HepG2 (cell line): Measurements from ENCODE around the gene VAMP2. TPM values are rescaled to one million over a fixed set of nuclear protein-coding genes. Genes with fewer than 3 reads are reported as not detected.

ENCODE experiments used
- ATF3 ChIP-seq: sonication (generic); formaldehyde crosslinking; IDR thresholded peaks from 2 replicates; pipeline ENCODE4 v1.4.0; 2020; ENCODE audit warnings: missing genetic modification reagents
- CEBPB ChIP-seq: IDR thresholded peaks from 2 replicates; pipeline ENCODE4 v1.6.1; 2011; ENCODE audit warnings: low read depth, low read length, improper control_type of control experiment, borderline replicate concordance
- DNMT1 ChIP-seq: sonication (generic); formaldehyde crosslinking; IDR thresholded peaks from 2 replicates; pipeline ENCODE4 v1.5.1; 2020; ENCODE audit warnings: mild to moderate bottlenecking, missing genetic modification reagents
- FOSL2 ChIP-seq: sonication (generic); formaldehyde crosslinking; IDR thresholded peaks from 2 replicates; pipeline ENCODE4 v1.4.0; 2020; ENCODE audit warnings: missing genetic modification reagents
- IRF2 ChIP-seq: IDR thresholded peaks from 2 replicates; pipeline ENCODE4 v1.6.1; 2018; ENCODE audit warnings: missing genetic modification reagents, missing compliant biosample characterization
- JUND ChIP-seq: sonication (generic); formaldehyde crosslinking; IDR thresholded peaks from 2 replicates; pipeline ENCODE4 v1.8.0; 2022; ENCODE audit warnings: mild to moderate bottlenecking, missing genetic modification reagents
- MED1 ChIP-seq: sonication (generic); formaldehyde crosslinking; IDR thresholded peaks from 2 replicates; pipeline ENCODE4 v1.4.0; 2020; ENCODE audit warnings: missing genetic modification reagents
- NR2F2 ChIP-seq: IDR thresholded peaks from 2 replicates; pipeline ENCODE4 v1.6.1; 2012; ENCODE audit warnings: low read depth, inconsistent platforms, borderline replicate concordance
- PHF5A ChIP-seq: IDR thresholded peaks from one replicate; pipeline ENCODE4 v1.6.1; 2018; ENCODE audit warnings: low read depth, missing genetic modification reagents; ENCODE audit not compliant: unreplicated experiment
- POLR2AphosphoS5 ChIP-seq: IDR thresholded peaks from 2 replicates; pipeline ENCODE4 v1.6.1; 2012; ENCODE audit warnings: low read depth, low read length
- REXO4 ChIP-seq: sonication (generic); formaldehyde crosslinking; IDR thresholded peaks from 2 replicates; pipeline ENCODE4 v1.8.0; 2022; ENCODE audit warnings: missing genetic modification reagents, mild to moderate bottlenecking, borderline replicate concordance
- RFX3 ChIP-seq: IDR thresholded peaks from 2 replicates; pipeline ENCODE4 v1.6.1; 2016; ENCODE audit warnings: missing biosample characterization, missing genetic modification reagents
- RFXAP ChIP-seq: sonication (generic); formaldehyde crosslinking; IDR thresholded peaks from 2 replicates; pipeline ENCODE4 v1.4.0; 2020; ENCODE audit warnings: missing genetic modification reagents, borderline replicate concordance
- SNAPC2 ChIP-seq: sonication (generic); formaldehyde crosslinking; IDR thresholded peaks from 2 replicates; pipeline ENCODE4 v1.8.1; 2022; ENCODE audit warnings: mild to moderate bottlenecking, missing genetic modification reagents
- STAT5B ChIP-seq: sonication (generic); formaldehyde crosslinking; IDR thresholded peaks from 2 replicates; pipeline ENCODE4 v1.4.0; 2020; ENCODE audit warnings: missing genetic modification reagents
- ZBTB10 ChIP-seq: sonication (generic); formaldehyde crosslinking; IDR thresholded peaks from 2 replicates; pipeline ENCODE4 v1.4.0; 2020; ENCODE audit warnings: missing genetic modification reagents, borderline replicate concordance
- ZBTB14 ChIP-seq: sonication (generic); formaldehyde crosslinking; IDR thresholded peaks from 2 replicates; pipeline ENCODE4 v1.4.0; 2020; ENCODE audit warnings: missing genetic modification reagents
- ZC3H13 ChIP-seq: sonication (generic); formaldehyde crosslinking; IDR thresholded peaks from 2 replicates; pipeline ENCODE4 v1.8.1; 2023; ENCODE audit warnings: mild to moderate bottlenecking, missing genetic modification reagents, moderate library complexity
- ZNF18 ChIP-seq: sonication (generic); formaldehyde crosslinking; IDR thresholded peaks from 2 replicates; pipeline ENCODE4 v1.8.0; 2022; ENCODE audit warnings: mild to moderate bottlenecking, missing genetic modification reagents; ENCODE audit not compliant: insufficient replicate concordance
- ZNF207 ChIP-seq: fragments of 450-650 bp; IDR thresholded peaks from 2 replicates; pipeline ENCODE4 v1.6.1; 2016; ENCODE audit warnings: antibody characterized with exemption, borderline replicate concordance
- ZNF282 ChIP-seq: fragments of 450-650 bp; IDR thresholded peaks from 2 replicates; pipeline ENCODE4 v1.6.1; 2018; ENCODE audit not compliant: partially characterized antibody
- ZNF30 ChIP-seq: sonication (generic); formaldehyde crosslinking; IDR thresholded peaks from 2 replicates; pipeline ENCODE4 v1.5.0; 2020; ENCODE audit warnings: mild to moderate bottlenecking, missing genetic modification reagents
- ZNF326 ChIP-seq: sonication (generic); formaldehyde crosslinking; IDR thresholded peaks from 2 replicates; pipeline ENCODE4 v1.4.0; 2020; ENCODE audit warnings: missing genetic modification reagents, borderline replicate concordance
- ZNF567 ChIP-seq: sonication (generic); formaldehyde crosslinking; IDR thresholded peaks from 2 replicates; pipeline ENCODE4 v1.8.1; 2023; ENCODE audit warnings: mild to moderate bottlenecking, missing genetic modification reagents, borderline replicate concordance
- ZNF672 ChIP-seq: sonication (generic); formaldehyde crosslinking; IDR thresholded peaks from 2 replicates; pipeline ENCODE4 v1.8.1; 2022; ENCODE audit warnings: missing genetic modification reagents
- ZNF713 ChIP-seq: sonication (generic); formaldehyde crosslinking; IDR thresholded peaks from 2 replicates; pipeline ENCODE4 v1.4.0; 2020; ENCODE audit warnings: mild to moderate bottlenecking, missing genetic modification reagents
- polyA plus RNA-seq, 8 experiments: library from polyadenylated mRNA; depleted of rRNA in 3 of 8; stranded (reverse) in 7 of 8; unstranded in 1 of 8; fragments of >200 nt; fragmentation: Illumina TruSeq in 4 of 8; extraction: Trizol in 4 of 8; gene quantifications; 2 replicates each; pipeline versions ENCODE4 v1.2.1 to v1.2.3, GENCODE V29; 2011 to 2016; ENCODE audit warnings: low read depth in 4 of 8, missing spikeins in 1 of 8, mixed read lengths in 1 of 8; ENCODE audit not compliant: insufficient read depth in 1 of 8
- total RNA-seq, 5 experiments: library from RNA; depleted of rRNA; stranded (reverse); fragments of >200 nt; fragmentation: Illumina TruSeq; extraction: Trizol; gene quantifications; 2 replicates each; pipeline ENCODE4 v1.2.3, GENCODE V29; 2016; ENCODE audit warnings: low read depth in 1 of 5

Gene VAMP2
- total and polyA plus RNA-seq, 2 of the 13 experiments (the other 11 are each of a cell fraction or from before 2014, with no cell fraction given), result 3.9 to 17.2 TPM

DNA sequence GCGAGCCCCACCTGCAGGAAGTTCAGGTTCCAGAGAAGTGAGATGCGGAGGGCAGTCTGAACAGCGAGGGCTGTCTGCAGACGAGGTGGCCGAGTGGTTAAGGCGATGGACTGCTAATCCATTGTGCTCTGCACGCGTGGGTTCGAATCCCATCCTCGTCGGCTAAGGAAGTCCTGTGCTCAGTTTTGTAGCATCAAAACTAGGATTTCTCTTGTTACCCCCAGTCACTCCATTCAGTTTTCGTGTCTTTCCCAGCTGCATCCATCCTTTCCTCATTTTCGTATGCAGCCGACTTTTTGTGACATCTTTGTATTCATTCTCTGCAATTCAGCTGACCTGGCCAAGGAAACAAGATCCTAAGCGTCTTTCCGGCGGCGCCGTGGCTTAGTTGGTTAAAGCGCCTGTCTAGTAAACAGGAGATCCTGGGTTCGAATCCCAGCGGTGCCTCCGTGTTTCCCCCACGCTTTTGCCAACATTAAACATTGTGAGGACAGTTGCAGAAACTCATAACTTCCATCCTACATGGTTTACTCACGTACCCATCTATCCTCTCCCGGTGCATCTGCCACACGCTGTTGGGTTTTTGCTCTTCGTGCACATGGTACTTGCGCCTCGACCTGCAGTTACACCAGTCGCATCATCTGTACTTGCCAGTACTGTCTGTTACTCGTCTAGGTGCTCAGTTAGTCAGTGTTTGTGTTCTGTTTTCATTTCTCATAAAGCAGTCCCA lies 24.2 kb upstream of the VAMP2 start (continued):
- TF ChIP-seq ZNF567, result no peak
- TF ChIP-seq ZNF713 (CRISPR knock-in tag), result no peak
- TF ChIP-seq ZNF282, result no peak
- TF ChIP-seq REXO4 (CRISPR knock-in tag), result no peak
- TF ChIP-seq SNAPC2 (CRISPR knock-in tag), result no peak; the same call in 1 of the 2 replicates
- peak; percentile 48; the same call in 1 of the 2 replicates for TF ChIP-seq MED1
- 0 out of 2 replicates have a peak, but pooled peaks have one; percentile 28 for TF ChIP-seq ZBTB14
- TF ChIP-seq FOSL2 (CRISPR knock-in tag), result peak; percentile 46; the same call in 1 of the 2 replicates
- no peak; the same call in 1 of the 2 replicates for TF ChIP-seq RFX3 (CRISPR knock-in tag)
- no peak for TF ChIP-seq ZC3H13
- TF ChIP-seq ATF3 (CRISPR knock-in tag), result no peak
- 0 out of 2 replicates have a peak, but pooled peaks have one; percentile 48 for TF ChIP-seq ZBTB10
- no peak for TF ChIP-seq ZNF326 (CRISPR knock-in tag)
- TF ChIP-seq ZNF672 (CRISPR knock-in tag), result no peak
- no peak for TF ChIP-seq CEBPB
- TF ChIP-seq RFXAP (CRISPR knock-in tag), result peak; percentile 47
- no peak for TF ChIP-seq NR2F2
- peak; percentile 26 for TF ChIP-seq ZNF18 (CRISPR knock-in tag)
- peak; percentile 64; the same call in 1 of the 2 replicates for TF ChIP-seq JUND (CRISPR knock-in tag)
- no peak for TF ChIP-seq POLR2AphosphoS5
- TF ChIP-seq STAT5B (CRISPR knock-in tag), result no peak; the same call in 1 of the 2 replicates
- no peak for TF ChIP-seq ZNF207
- peak; percentile 44 for TF ChIP-seq PHF5A (CRISPR knock-in tag)
- no peak for TF ChIP-seq DNMT1 (CRISPR knock-in tag)
- TF ChIP-seq ZNF30, result no peak
- 0 out of 2 replicates have a peak, but pooled peaks have one; percentile 52 for TF ChIP-seq IRF2 (CRISPR knock-in tag)
